Thyroid gland (tissue), 4 donors: ENCODE measurements around the gene SMIM22. TPM values are rescaled to one million over a fixed set of nuclear protein-coding genes. Genes with fewer than 3 reads are reported as not detected.

Source experiments
- DNase-seq, 2 donors: peaks; one replicate each; pipeline ENCODE4 v3.0.0-alpha.2; 2019
- H3K27ac ChIP-seq, 3 donors: fragments of 200-600 bp; sonication (generic); 1 replicate in 2 of 3; 2 replicates in 1 of 3; pipeline ENCODE4 v1.5.1; 2016 to 2019; ENCODE audit warnings: mild to moderate bottlenecking in 1 of 3, moderate library complexity in 1 of 3
- H3K27me3 ChIP-seq: fragments of 200-600 bp; sonication (generic); one replicate; pipeline ENCODE4 v1.5.1; 2019
- H3K36me3 ChIP-seq, 2 donors: fragments of 200-600 bp; sonication (generic); one replicate each; pipeline ENCODE4 v1.5.1; 2016 to 2019
- H3K4me1 ChIP-seq, 2 donors: fragments of 200-600 bp; sonication (generic); one replicate each; pipeline ENCODE4 v1.5.1; 2017 to 2019
- H3K4me3 ChIP-seq, 3 donors: fragments of 200-600 bp; sonication (generic); replicated peaks in 1 of 3; 1 replicate in 2 of 3; 2 replicates in 1 of 3; pipeline ENCODE4 v1.5.1; 2016; ENCODE audit warnings: mild to moderate bottlenecking in 1 of 3
- H3K9me3 ChIP-seq: fragments of 200-600 bp; sonication (generic); one replicate; pipeline ENCODE4 v1.5.1; 2017
- POLR2A ChIP-seq, 2 donors: fragments of 450-650 bp; IDR thresholded peaks; one replicate each; pipeline ENCODE4 v1.6.1; 2017; ENCODE audit warnings: antibody characterized with exemption in 2 of 2, mild to moderate bottlenecking in 2 of 2, moderate library complexity in 1 of 2
- WGBS, 2 donors: methylation state at CpG; one replicate each; pipeline ENCODE4 v1.1.5; 2017; 5-methylcytosine and 5-hydroxymethylcytosine counted together
- intact Hi-C: fragments of 100-400 bp; cut with DNase I; formaldehyde crosslinking; loops from one replicate; pipeline ENCODE4 v1.15.1; 2023
- total RNA-seq, 4 donors: library from RNA; depleted of rRNA; stranded (reverse); fragments of >200 nt; gene quantifications; one replicate each; pipeline ENCODE4 v1.2.3, GENCODE V29; 2016
- TF ChIP-seq, protein P1 (sequence below), 6 experiments: fragments of 200-600 bp in 3 of 6; fragments of 450-650 bp in 3 of 6; sonication (generic) in 3 of 6; IDR thresholded peaks; one replicate each; pipeline ENCODE4 v1.5.1; 2016 to 2019; ENCODE audit warnings: antibody characterized with exemption in 6 of 6, mild to moderate bottlenecking in 2 of 6, inconsistent platforms in 1 of 6, moderate library complexity in 1 of 6

Gene SMIM22
- total RNA-seq, 4 donors from 2014 or later: not detected

- Histone ChIP-seq H3K4me1 (no peaks in the 10 kb centered on the region), H3K27ac (no peak overlapping the region), H3K36me3 (no peaks in the 10 kb centered on the region), H3K27me3 (no peaks in the 10 kb centered on the region), H3K4me3 (no peak overlapping the region), H3K9me3 (no peaks in the 10 kb centered on the region)
- WGBS, 2 donors: 66 to 71% methylated on average over 8 to 9 of the region's 9 CpGs
- intact Hi-C loops: no loop called here
- TF ChIP-seq, protein P1, sequence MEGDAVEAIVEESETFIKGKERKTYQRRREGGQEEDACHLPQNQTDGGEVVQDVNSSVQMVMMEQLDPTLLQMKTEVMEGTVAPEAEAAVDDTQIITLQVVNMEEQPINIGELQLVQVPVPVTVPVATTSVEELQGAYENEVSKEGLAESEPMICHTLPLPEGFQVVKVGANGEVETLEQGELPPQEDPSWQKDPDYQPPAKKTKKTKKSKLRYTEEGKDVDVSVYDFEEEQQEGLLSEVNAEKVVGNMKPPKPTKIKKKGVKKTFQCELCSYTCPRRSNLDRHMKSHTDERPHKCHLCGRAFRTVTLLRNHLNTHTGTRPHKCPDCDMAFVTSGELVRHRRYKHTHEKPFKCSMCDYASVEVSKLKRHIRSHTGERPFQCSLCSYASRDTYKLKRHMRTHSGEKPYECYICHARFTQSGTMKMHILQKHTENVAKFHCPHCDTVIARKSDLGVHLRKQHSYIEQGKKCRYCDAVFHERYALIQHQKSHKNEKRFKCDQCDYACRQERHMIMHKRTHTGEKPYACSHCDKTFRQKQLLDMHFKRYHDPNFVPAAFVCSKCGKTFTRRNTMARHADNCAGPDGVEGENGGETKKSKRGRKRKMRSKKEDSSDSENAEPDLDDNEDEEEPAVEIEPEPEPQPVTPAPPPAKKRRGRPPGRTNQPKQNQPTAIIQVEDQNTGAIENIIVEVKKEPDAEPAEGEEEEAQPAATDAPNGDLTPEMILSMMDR (IDR thresholded peaks at IDR 0.05): no peak
- no peak for TF ChIP-seq POLR2A (IDR thresholded peaks at IDR 0.05)
- no peak for DNase-seq
These were observed 6.7 kb upstream of the SMIM22 start for GRCh38 chr16:4788489-4788889.

- DNase-seq: no peak
- 80 to 87% methylated on average over 7 of the region's 7 CpGs for WGBS, 2 donors
- Histone ChIP-seq H3K36me3 (no peaks in the 10 kb centered on the region), H3K4me3 (no peak overlapping the region), H3K9me3 (no peaks in the 10 kb centered on the region), H3K27me3 (no peaks in the 10 kb centered on the region), H3K4me1 (no peaks in the 10 kb centered on the region), H3K27ac (no peak overlapping the region)
- no peak for TF ChIP-seq POLR2A (IDR thresholded peaks at IDR 0.05)
- TF ChIP-seq, protein P1 (IDR thresholded peaks at IDR 0.05): no peak
- intact Hi-C loops: no loop called here
These were observed 6.3 kb upstream of the SMIM22 start for GRCh38 chr16:4788910-4789309.

- no peak overlapping the region for H3K27ac ChIP-seq
- no peaks in the 10 kb centered on the region for H3K4me1 ChIP-seq
- H3K9me3 ChIP-seq: no peaks in the 10 kb centered on the region
- 69 to 77% methylated on average over 9 to 10 of the region's 10 CpGs for whole genome bisulfite sequencing, 2 donors
- no peak for DNase-seq
- intact Hi-C loops: no loop called here
- no peak overlapping the region for H3K4me3 ChIP-seq
- no peaks in the 10 kb centered on the region for H3K36me3 ChIP-seq
- H3K27me3 ChIP-seq: no peaks in the 10 kb centered on the region
- no peak for TF ChIP-seq POLR2A (IDR thresholded peaks at IDR 0.05)
These were observed 4.9 kb upstream of the SMIM22 start for GRCh38 chr16:4790261-4790660.

GRCh38 chr16:4790871-4791270 lies 4.3 kb upstream of the SMIM22 start:
- Histone ChIP-seq H3K4me3 (no peak overlapping the region), H3K27ac (no peak overlapping the region), H3K27me3 (no peaks in the 10 kb centered on the region), H3K4me1 (no peaks in the 10 kb centered on the region), H3K9me3 (no peaks in the 10 kb centered on the region), H3K36me3 (no peaks in the 10 kb centered on the region)
- intact Hi-C loops: no loop called here
- TF ChIP-seq, protein P1 (IDR thresholded peaks at IDR 0.05): no peak
- no peak for TF ChIP-seq POLR2A (IDR thresholded peaks at IDR 0.05)
- DNase-seq: no peak
- WGBS, 2 donors: 76 to 80% methylated on average over 10 of the region's 10 CpGs

- Histone ChIP-seq H3K27me3 (no peaks in the 10 kb centered on the region), H3K36me3 (no peaks in the 10 kb centered on the region), H3K4me1 (no peaks in the 10 kb centered on the region), H3K27ac (no peak overlapping the region), H3K9me3 (no peaks in the 10 kb centered on the region), H3K4me3 (no peak overlapping the region)
- no peak for DNase-seq
- 76 to 80% methylated on average over 13 of the region's 13 CpGs for WGBS, 2 donors
- intact Hi-C loops: no loop called here
- TF ChIP-seq POLR2A (IDR thresholded peaks at IDR 0.05): no peak
- TF ChIP-seq, protein P1 (IDR thresholded peaks at IDR 0.05): no peak
These were observed 2.1 kb upstream of the SMIM22 start for GRCh38 chr16:4792951-4793513.
